ENCODE measurements around the gene ZBTB34. TPM values are rescaled to one million over a fixed set of nuclear protein-coding genes. Genes with fewer than 3 reads are reported as not detected.

The ZBTB34 gene
- polyA plus RNA-seq, 3 donors: 3.2 to 15.3 (median 3.6) TPM

- Histone ChIP-seq H3K9me3 (replicated peaks in 1 of 2; ENCODE audit: control insufficient read depth in 1 of 2, insufficient read depth in 1 of 2, low read length in 2 of 2) (no peaks in the 10 kb centered on the region), H3K27ac (ENCODE audit: low read depth in 1 of 2, low read length in 2 of 2) (no peak overlapping the region), H3K36me3 (replicated peaks in 1 of 2; ENCODE audit: control insufficient read depth in 1 of 2, insufficient read depth in 2 of 2, low read length in 2 of 2) (no peaks in the 10 kb centered on the region), H2AFZ (ENCODE audit: insufficient read depth, low read depth, low read length, poor library complexity, severe bottlenecking) (no peak overlapping the region), H3K79me2 (ENCODE audit: insufficient read depth, low read length) (no peaks in the 10 kb centered on the region), H3K4me2 (replicated peaks; ENCODE audit: extremely low read depth, low read length, poor library complexity, severe bottlenecking) (no peak overlapping the region), H3K27me3 (ENCODE audit: control insufficient read depth in 2 of 2, insufficient read depth in 2 of 2, low read length in 2 of 2) (no peaks in the 10 kb centered on the region), H3K4me1 (ENCODE audit: control insufficient read depth in 1 of 2, insufficient read depth in 2 of 2, low read length in 2 of 2) (peaks cover 12% of the 10 kb centered on the region in 2 donors), H4K20me1 (ENCODE audit: insufficient read depth, low read length) (no peaks in the 10 kb centered on the region), H3K4me3 (replicated peaks in 1 of 3; ENCODE audit: low read depth in 2 of 3, low read length in 3 of 3) (no peak overlapping the region), H3K9ac (ENCODE audit: insufficient read depth, low read length, poor library complexity, severe bottlenecking) (no peak overlapping the region)
- peak overlapping the region in 1 of 7 donors; percentile 48 for H3K27ac Mint-ChIP-seq
- H3K9me3 Mint-ChIP-seq: peaks cover 0 to 1% (median 0%) of the 10 kb centered on the region in 7 donors
- no peak for DNase-seq
- no peak for TF ChIP-seq CTCF (IDR thresholded peaks at IDR 0.05)
- no peaks in the 10 kb centered on the region for H3K36me3 Mint-ChIP-seq
- no peak overlapping the region for H3K4me3 Mint-ChIP-seq
- intact Hi-C loops (cut with micrococcal nuclease): no loop called here
- H3K4me1 Mint-ChIP-seq: peaks cover 22% of the 10 kb centered on the region
- WGBS (ENCODE audit: insufficient coverage): 96% methylated on average over 7 of the region's 8 CpGs
- H3K27me3 Mint-ChIP-seq (ENCODE audit: low read depth in 3 of 3): peaks cover 2 to 4% (median 3%) of the 10 kb centered on the region in 3 donors
Observed at GRCh38 chr9:126847051-126847450, 13.4 kb upstream of the ZBTB34 start.

GRCh38 chr9:126849591-126850225, 10.7 kb upstream of the ZBTB34 start:
- H3K36me3 Mint-ChIP-seq: no peaks in the 10 kb centered on the region
- Histone ChIP-seq H3K27me3 (ENCODE audit: control insufficient read depth in 2 of 2, insufficient read depth in 2 of 2, low read length in 2 of 2) (no peaks in the 10 kb centered on the region), H3K4me3 (replicated peaks in 1 of 3; ENCODE audit: low read depth in 2 of 3, low read length in 3 of 3) (no peak overlapping the region), H3K36me3 (replicated peaks in 1 of 2; ENCODE audit: control insufficient read depth in 1 of 2, insufficient read depth in 2 of 2, low read length in 2 of 2) (no peaks in the 10 kb centered on the region), H2AFZ (ENCODE audit: insufficient read depth, low read depth, low read length, poor library complexity, severe bottlenecking) (no peak overlapping the region), H3K79me2 (ENCODE audit: insufficient read depth, low read length) (no peaks in the 10 kb centered on the region), H3K4me2 (replicated peaks; ENCODE audit: extremely low read depth, low read length, poor library complexity, severe bottlenecking) (no peak overlapping the region), H3K9me3 (replicated peaks in 1 of 2; ENCODE audit: control insufficient read depth in 1 of 2, insufficient read depth in 1 of 2, low read length in 2 of 2) (no peaks in the 10 kb centered on the region), H4K20me1 (ENCODE audit: insufficient read depth, low read length) (no peaks in the 10 kb centered on the region), H3K9ac (ENCODE audit: insufficient read depth, low read length, poor library complexity, severe bottlenecking) (no peak overlapping the region), H3K27ac (ENCODE audit: low read depth in 1 of 2, low read length in 2 of 2) (no peak overlapping the region), H3K4me1 (ENCODE audit: control insufficient read depth in 1 of 2, insufficient read depth in 2 of 2, low read length in 2 of 2) (peaks cover 9 to 12% of the 10 kb centered on the region in 2 donors)
- H3K9me3 Mint-ChIP-seq: peaks cover 0 to 1% (median 0%) of the 10 kb centered on the region in 7 donors
- peak overlapping the region in 2 of 7 donors; percentile 15 to 49 for H3K27ac Mint-ChIP-seq
- DNase-seq: no peak
- H3K4me3 Mint-ChIP-seq: no peak overlapping the region
- peaks cover 13% of the 10 kb centered on the region for H3K4me1 Mint-ChIP-seq
- intact Hi-C loops (cut with micrococcal nuclease): no loop called here
- no peak for TF ChIP-seq CTCF (IDR thresholded peaks at IDR 0.05)
- H3K27me3 Mint-ChIP-seq (ENCODE audit: low read depth in 3 of 3): peaks cover 3 to 4% (median 3%) of the 10 kb centered on the region in 3 donors
- WGBS (ENCODE audit: insufficient coverage): no CpG with 5 or more reads among the region's 8 CpGs
